ENCODE data around the gene OTOG. TPM values are rescaled to one million over a fixed set of nuclear protein-coding genes. Genes with fewer than 3 reads are reported as not detected.

Gene OTOG
- total RNA-seq, 1 donor from 2014 or later: 1.5 TPM

GRCh38 chr11:17550450-17551346 lies 3.6 kb downstream of the OTOG start:
- Mint-ChIP-seq H3K36me3 (ENCODE audit: insufficient read depth) (no peaks in the 10 kb centered on the region), H3K27me3 (peaks cover 39% of the 10 kb centered on the region)
- no peak for TF ChIP-seq CTCF (IDR thresholded peaks at IDR 0.05; ENCODE audit: unreplicated experiment)

GRCh38 chr11:17551347-17552040 lies 4.4 kb downstream of the OTOG start:
- DNase-seq (ENCODE audit: low spot score, unreplicated experiment): no peak
- H3K4me3 Mint-ChIP-seq (ENCODE audit: low read depth): no peak overlapping the region
- no peak for TF ChIP-seq CTCF (IDR thresholded peaks at IDR 0.05; ENCODE audit: unreplicated experiment)
- no peak overlapping the region for H3K27ac Mint-ChIP-seq
- peaks cover 38% of the 10 kb centered on the region for H3K27me3 Mint-ChIP-seq
- H3K4me1 Mint-ChIP-seq (ENCODE audit: low read depth): peaks cover 7% of the 10 kb centered on the region
- no peaks in the 10 kb centered on the region for H3K9me3 Mint-ChIP-seq (ENCODE audit: low read depth)
- no peaks in the 10 kb centered on the region for H3K36me3 Mint-ChIP-seq (ENCODE audit: insufficient read depth)

More at GRCh38 chr11:17550450-17551346, 3.6 kb downstream of the OTOG start:
- Mint-ChIP-seq H3K4me1 (ENCODE audit: low read depth) (peaks cover 7% of the 10 kb centered on the region), H3K9me3 (ENCODE audit: low read depth) (no peaks in the 10 kb centered on the region), H3K4me3 (ENCODE audit: low read depth) (no peak overlapping the region), H3K27ac (no peak overlapping the region)
- no peak for DNase-seq (ENCODE audit: low spot score, unreplicated experiment)

- TF ChIP-seq CTCF (IDR thresholded peaks at IDR 0.05; ENCODE audit: unreplicated experiment): no peak
- Mint-ChIP-seq H3K27me3 (peaks cover 36% of the 10 kb centered on the region), H3K36me3 (ENCODE audit: insufficient read depth) (no peaks in the 10 kb centered on the region), H3K4me3 (ENCODE audit: low read depth) (no peak overlapping the region), H3K27ac (no peak overlapping the region), H3K9me3 (ENCODE audit: low read depth) (no peaks in the 10 kb centered on the region), H3K4me1 (ENCODE audit: low read depth) (peaks cover 6% of the 10 kb centered on the region)
- no peak for DNase-seq (ENCODE audit: low spot score, unreplicated experiment)
These were observed 4.9 kb downstream of the OTOG start for GRCh38 chr11:17552041-17552355.

- Mint-ChIP-seq H3K9me3 (ENCODE audit: low read depth) (no peaks in the 10 kb centered on the region), H3K4me1 (ENCODE audit: low read depth) (peaks cover under 1% of the 10 kb centered on the region), H3K27me3 (peaks cover 33% of the 10 kb centered on the region), H3K36me3 (ENCODE audit: insufficient read depth) (no peaks in the 10 kb centered on the region), H3K27ac (no peak overlapping the region), H3K4me3 (ENCODE audit: low read depth) (no peak overlapping the region)
- TF ChIP-seq CTCF (IDR thresholded peaks at IDR 0.05; ENCODE audit: unreplicated experiment): no peak
- no peak for DNase-seq (ENCODE audit: low spot score, unreplicated experiment)
These were observed 5.6 kb downstream of the OTOG start for GRCh38 chr11:17552392-17553248.

- no peak for TF ChIP-seq CTCF (IDR thresholded peaks at IDR 0.05; ENCODE audit: unreplicated experiment)
- no peaks in the 10 kb centered on the region for H3K9me3 Mint-ChIP-seq (ENCODE audit: low read depth)
- peaks cover 32% of the 10 kb centered on the region for H3K27me3 Mint-ChIP-seq
- H3K4me1 Mint-ChIP-seq (ENCODE audit: low read depth): no peaks in the 10 kb centered on the region
- no peaks in the 10 kb centered on the region for H3K36me3 Mint-ChIP-seq (ENCODE audit: insufficient read depth)
- H3K4me3 Mint-ChIP-seq (ENCODE audit: low read depth): no peak overlapping the region
- H3K27ac Mint-ChIP-seq: no peak overlapping the region
- no peak for DNase-seq (ENCODE audit: low spot score, unreplicated experiment)
These were observed 6.1 kb downstream of the OTOG start for GRCh38 chr11:17553249-17553546.

Data from progenitor cell of endocrine pancreas (in vitro differentiated cells).